Melanocyte of skin (primary cell): Measurements from ENCODE around the gene ZDHHC13. TPM values are rescaled to one million over a fixed set of nuclear protein-coding genes. Genes with fewer than 3 reads are reported as not detected.

Source experiments
- total RNA-seq, 2 donors: library from RNA; depleted of rRNA; stranded (reverse); fragments of >200 nt; gene quantifications; 2 replicates each; pipeline ENCODE4 v1.2.3, GENCODE V29; 2012

Gene ZDHHC13
- 10 to 100 TPM; 16.5 to 22.0 TPM for total RNA-seq

DNA sequence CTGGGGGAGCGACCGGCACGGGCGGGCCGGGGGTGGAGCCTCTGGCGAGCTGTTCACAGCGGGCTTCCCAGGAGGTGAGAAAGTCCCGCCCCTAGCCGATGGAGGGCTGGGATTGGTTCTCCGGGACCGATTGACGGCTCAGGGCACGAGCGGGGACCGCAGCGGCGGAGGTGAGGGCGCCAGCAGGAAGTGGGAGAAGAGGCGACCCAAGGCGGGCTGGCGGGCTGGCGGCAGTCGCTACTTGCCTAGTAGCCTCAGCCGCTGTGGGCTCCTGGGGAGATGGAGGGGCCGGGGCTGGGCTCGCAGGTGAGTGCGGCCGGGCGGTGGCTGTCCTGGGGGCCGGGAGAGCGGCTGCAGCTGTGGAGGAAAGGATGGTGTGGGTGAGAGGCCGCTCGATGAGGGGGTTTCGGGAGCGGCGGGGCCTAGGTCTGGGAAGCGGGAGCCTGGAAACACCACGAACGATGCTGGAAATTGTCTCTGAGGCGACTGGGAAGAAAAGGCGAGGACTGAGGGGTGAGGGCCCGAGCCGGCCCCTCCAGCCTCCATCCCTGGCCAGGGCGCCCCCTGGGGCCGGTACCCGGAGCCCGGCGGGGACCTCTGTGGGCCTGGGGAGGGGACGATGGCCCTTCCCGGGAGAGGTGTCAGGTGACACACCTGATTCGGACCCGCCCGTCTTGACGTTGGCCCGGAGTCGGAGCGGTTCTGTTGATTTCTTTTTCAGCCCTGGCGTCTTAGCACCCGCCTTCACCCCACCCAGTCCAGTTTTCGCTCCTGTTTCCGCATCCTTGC lies at the start of gene ZDHHC13:
Gene ZDHHC13, plus strand, starts transcription at position 198 of the 789 bp plus-strand sequence. Its CDS starts 82 bp downstream, at position 280.

GRCh38 chr11:19201737-19202605 lies 85.0 kb downstream of the ZDHHC13 start, which contains the start of gene CSRP3:
TSS of gene CSRP3 (minus strand) at chr11:19201983. CDS start at chr11:19192448, 9,535 bp downstream.

Other genes with a start within 250 kb of the ZDHHC13 start
- not detected for gene MRGPRX1, start 177.8 kb upstream of the ZDHHC13 start, total RNA-seq
- not detected for gene MRGPRX2, start 56.5 kb upstream of the ZDHHC13 start, total RNA-seq
- gene CSRP3, start 84.8 kb downstream of the ZDHHC13 start, total RNA-seq: not detected
- gene E2F8, start 123.8 kb downstream of the ZDHHC13 start, total RNA-seq: 1 to 10 TPM in 1 of 2 donors, under 1 TPM in 1; 0.34 to 1.3 TPM